ENCODE measurements around the gene MCEMP1. TPM values are rescaled to one million over a fixed set of nuclear protein-coding genes. Genes with fewer than 3 reads are reported as not detected.

The MCEMP1 gene
- total RNA-seq, 4 donors from 2014 or later = not detected

DNA sequence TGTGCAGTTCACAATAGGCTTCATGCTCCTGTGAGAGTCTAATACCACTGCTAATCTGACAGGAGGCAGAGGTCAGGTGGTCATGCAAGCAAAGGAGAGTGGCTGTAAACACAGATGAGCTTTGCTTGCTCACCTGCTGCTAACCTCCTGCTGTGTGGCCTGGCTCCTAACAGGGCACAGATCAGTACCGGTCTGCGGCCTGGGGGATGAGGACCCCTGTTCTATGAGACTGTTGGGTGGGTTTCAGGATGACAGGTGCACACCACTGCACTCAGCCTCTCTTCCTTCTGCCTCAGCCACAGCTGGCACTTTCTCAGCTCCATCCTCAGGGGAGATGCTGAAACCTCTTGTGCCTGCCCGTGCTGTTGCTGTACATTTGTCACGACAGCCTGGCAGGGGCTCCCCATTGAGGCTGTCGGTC is 45.4 kb downstream of the MCEMP1 start:
- no peaks in the 10 kb centered on the region for H3K36me3 ChIP-seq
- DNase-seq = no peak
- no peak for TF ChIP-seq POLR2A (IDR thresholded peaks at IDR 0.05)
- TF ChIP-seq, protein P1, sequence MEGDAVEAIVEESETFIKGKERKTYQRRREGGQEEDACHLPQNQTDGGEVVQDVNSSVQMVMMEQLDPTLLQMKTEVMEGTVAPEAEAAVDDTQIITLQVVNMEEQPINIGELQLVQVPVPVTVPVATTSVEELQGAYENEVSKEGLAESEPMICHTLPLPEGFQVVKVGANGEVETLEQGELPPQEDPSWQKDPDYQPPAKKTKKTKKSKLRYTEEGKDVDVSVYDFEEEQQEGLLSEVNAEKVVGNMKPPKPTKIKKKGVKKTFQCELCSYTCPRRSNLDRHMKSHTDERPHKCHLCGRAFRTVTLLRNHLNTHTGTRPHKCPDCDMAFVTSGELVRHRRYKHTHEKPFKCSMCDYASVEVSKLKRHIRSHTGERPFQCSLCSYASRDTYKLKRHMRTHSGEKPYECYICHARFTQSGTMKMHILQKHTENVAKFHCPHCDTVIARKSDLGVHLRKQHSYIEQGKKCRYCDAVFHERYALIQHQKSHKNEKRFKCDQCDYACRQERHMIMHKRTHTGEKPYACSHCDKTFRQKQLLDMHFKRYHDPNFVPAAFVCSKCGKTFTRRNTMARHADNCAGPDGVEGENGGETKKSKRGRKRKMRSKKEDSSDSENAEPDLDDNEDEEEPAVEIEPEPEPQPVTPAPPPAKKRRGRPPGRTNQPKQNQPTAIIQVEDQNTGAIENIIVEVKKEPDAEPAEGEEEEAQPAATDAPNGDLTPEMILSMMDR (IDR thresholded peaks at IDR 0.05) = no peak
- H3K27ac ChIP-seq = no peak overlapping the region
- no peaks in the 10 kb centered on the region for H3K4me1 ChIP-seq
- H3K27me3 ChIP-seq = no peaks in the 10 kb centered on the region
- H3K9me3 ChIP-seq = no peaks in the 10 kb centered on the region
- H3K4me3 ChIP-seq = no peak overlapping the region

DNA sequence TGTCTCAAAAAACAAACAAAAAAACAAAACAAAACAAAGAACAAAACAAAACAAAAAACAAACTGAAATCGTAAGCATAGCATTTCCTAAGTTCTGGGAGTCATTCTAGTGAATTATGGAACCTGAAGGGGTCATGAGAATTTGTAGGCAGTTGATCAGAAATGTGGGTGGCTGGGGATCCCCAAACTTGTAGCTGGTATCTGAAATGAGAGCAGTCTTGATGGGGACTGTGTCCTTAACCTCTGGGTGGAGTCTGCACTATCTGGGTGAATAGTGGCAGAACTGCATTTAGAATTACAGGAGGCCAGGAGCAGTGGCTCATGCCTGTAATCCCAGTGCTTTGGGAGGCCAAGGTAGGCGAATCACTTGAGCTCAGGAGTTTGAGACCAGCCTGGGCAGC is 48.9 kb downstream of the MCEMP1 start:
- H3K9me3 ChIP-seq = no peaks in the 10 kb centered on the region
- peaks cover 0 to 11% (median 3%) of the 10 kb centered on the region in 4 donors for H3K4me1 ChIP-seq
- H3K36me3 ChIP-seq = no peaks in the 10 kb centered on the region
- H3K27me3 ChIP-seq = peaks cover 0 to 24% of the 10 kb centered on the region in 2 donors
- TF ChIP-seq, protein P1 (IDR thresholded peaks at IDR 0.05) = no peak
- TF ChIP-seq POLR2A (IDR thresholded peaks at IDR 0.05) = no peak
- H3K4me3 ChIP-seq = no peak overlapping the region
- H3K27ac ChIP-seq = no peak overlapping the region
- no peak for DNase-seq

DNA sequence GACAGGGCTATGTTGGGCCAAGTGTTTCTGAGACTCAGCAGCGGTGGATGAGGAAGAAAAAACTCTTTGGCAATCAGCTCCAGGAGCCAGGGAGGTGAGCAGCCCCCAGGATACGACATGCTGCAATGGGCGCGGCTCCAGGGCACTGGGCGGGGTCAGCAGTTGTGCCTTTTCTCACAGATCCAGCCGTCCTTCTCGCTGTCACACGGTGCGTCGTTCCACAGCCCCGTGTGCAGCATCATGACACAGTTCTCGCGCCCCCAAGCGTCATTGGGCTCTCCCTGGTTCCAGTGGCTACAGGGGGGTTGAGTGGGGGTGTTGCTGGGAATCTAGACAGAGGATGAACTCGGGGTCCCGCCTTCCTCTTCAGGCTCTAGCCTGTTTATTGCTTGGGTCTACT is 52.3 kb downstream of the MCEMP1 start:
- Histone ChIP-seq H3K9me3 (no peaks in the 10 kb centered on the region), H3K27ac (no peak overlapping the region), H3K36me3 (no peaks in the 10 kb centered on the region), H3K4me1 (peaks cover 0 to 11% (median 3%) of the 10 kb centered on the region in 4 donors), H3K27me3 (peaks cover 0 to 27% of the 10 kb centered on the region in 2 donors), H3K4me3 (no peak overlapping the region)
- no peak for DNase-seq
- TF ChIP-seq, protein P1 (IDR thresholded peaks at IDR 0.05) = no peak
- TF ChIP-seq POLR2A (IDR thresholded peaks at IDR 0.05) = no peak

Other genes with a start within 250 kb of the MCEMP1 start
- 10 to 100 TPM in 2 of 4 donors, 1 to 10 TPM in 1, not detected in 1; 8.2 to 14.3 (median 10.3) TPM for gene PEX11G, start 188.1 kb upstream of the MCEMP1 start, total RNA-seq
- gene ZNF358, start 161.0 kb upstream of the MCEMP1 start, total RNA-seq = 100 to 1,000 TPM in 2 of 4 donors, 10 to 100 TPM in 2; 77.1 to 124 (median 95.3) TPM
- gene MCOLN1, start 154.5 kb upstream of the MCEMP1 start, total RNA-seq = 10 to 100 TPM; 18.0 to 37.1 (median 21.9) TPM
- 100 to 1,000 TPM; 181 to 296 (median 234) TPM for gene PNPLA6, start 141.4 kb upstream of the MCEMP1 start, total RNA-seq
- 10 to 100 TPM; 24.8 to 71.7 (median 60.3) TPM for gene CAMSAP3, start 81.2 kb upstream of the MCEMP1 start, total RNA-seq
- gene XAB2, start 47.5 kb upstream of the MCEMP1 start, total RNA-seq = 10 to 100 TPM; 26.6 to 61.9 (median 33.7) TPM
- gene PET100, start 47.3 kb upstream of the MCEMP1 start, total RNA-seq = 100 to 1,000 TPM in 1 of 4 donors, 10 to 100 TPM in 3; 12.6 to 102 (median 14.5) TPM
- gene PCP2, start 43.4 kb upstream of the MCEMP1 start, total RNA-seq = 10 to 100 TPM in 1 of 4 donors, 1 to 10 TPM in 2, not detected in 1; 2.3 to 13.4 (median 7.8) TPM
- 100 to 1,000 TPM; 117 to 245 (median 199) TPM for gene STXBP2, start 40.0 kb upstream of the MCEMP1 start, total RNA-seq
- not detected for gene RETN, start 8.0 kb upstream of the MCEMP1 start, total RNA-seq
- 10 to 100 TPM; 18.2 to 55.8 (median 54.0) TPM for gene TRAPPC5, start 3.7 kb downstream of the MCEMP1 start, total RNA-seq
- 10 to 100 TPM in 1 of 4 donors, 1 to 10 TPM in 1, not detected in 2; 2.0 to 10.7 TPM for gene FCER2, start 25.0 kb downstream of the MCEMP1 start, total RNA-seq
- 1 to 10 TPM in 1 of 4 donors, not detected in 3; 1.1 TPM for gene CLEC4G, start 55.0 kb downstream of the MCEMP1 start, total RNA-seq
- 10 to 100 TPM in 1 of 4 donors, 1 to 10 TPM in 3; 1.6 to 31.4 (median 5.2) TPM for gene CD209, start 70.4 kb downstream of the MCEMP1 start, total RNA-seq
- not detected for gene CLEC4M, start 86.2 kb downstream of the MCEMP1 start, total RNA-seq
- gene EVI5L, start 153.1 kb downstream of the MCEMP1 start, total RNA-seq = 10 to 100 TPM in 3 of 4 donors, 1 to 10 TPM in 1; 7.7 to 22.3 (median 14.9) TPM
- gene PRR36, start 197.3 kb downstream of the MCEMP1 start, total RNA-seq = not detected
- gene LRRC8E, start 211.4 kb downstream of the MCEMP1 start, total RNA-seq = under 1 TPM in 3 of 4 donors, not detected in 1; 0.57 to 0.88 (median 0.80) TPM
- 10 to 100 TPM; 16.6 to 39.3 (median 35.0) TPM for gene MAP2K7, start 226.8 kb downstream of the MCEMP1 start, total RNA-seq
- gene TGFBR3L, start 237.7 kb downstream of the MCEMP1 start, total RNA-seq = not detected
- 10 to 100 TPM in 2 of 4 donors, 1 to 10 TPM in 2; 7.4 to 12.9 (median 9.4) TPM for gene SNAPC2, start 243.2 kb downstream of the MCEMP1 start, total RNA-seq
- 1 to 10 TPM in 3 of 4 donors, not detected in 1; 1.6 to 2.5 (median 2.4) TPM for gene CTXN1, start 249.0 kb downstream of the MCEMP1 start, total RNA-seq